HEK293 (cell line): Measurements from ENCODE around the gene MAP4K4.

Experiments
- CTCF ChIP-seq: fragments of 450-650 bp; formaldehyde crosslinking; IDR thresholded peaks from 2 replicates; pipeline ENCODE4 v1.5.1; 2016; ENCODE audit warnings: missing biosample characterization, missing genetic modification characterization
- EGR2 ChIP-seq: fragments of 450-650 bp; formaldehyde crosslinking; IDR thresholded peaks from 2 replicates; pipeline ENCODE4 v1.5.1; 2016; ENCODE audit warnings: low read depth, missing biosample characterization, missing genetic modification characterization
- TCF7L2 ChIP-seq: IDR thresholded peaks from 2 replicates; pipeline ENCODE4 v1.6.1; 2011; ENCODE audit warnings: low read depth, mild to moderate bottlenecking, inconsistent platforms, low read length, moderate library complexity, borderline replicate concordance
- YY1 ChIP-seq: fragments of 450-650 bp; formaldehyde crosslinking; IDR thresholded peaks from 2 replicates; pipeline ENCODE4 v1.5.1; 2018; ENCODE audit warnings: missing biosample characterization, missing genetic modification characterization
- YY2 ChIP-seq: fragments of 450-650 bp; formaldehyde crosslinking; IDR thresholded peaks from 2 replicates; pipeline ENCODE4 v1.5.1; 2016; ENCODE audit warnings: missing biosample characterization, missing genetic modification characterization
- ZBTB21 ChIP-seq: fragments of 450-650 bp; formaldehyde crosslinking; IDR thresholded peaks from 2 replicates; pipeline ENCODE4 v1.5.1; 2017; ENCODE audit warnings: missing biosample characterization, missing genetic modification characterization
- ZFP3 ChIP-seq: fragments of 450-650 bp; formaldehyde crosslinking; IDR thresholded peaks from 2 replicates; pipeline ENCODE4 v1.5.1; 2016; ENCODE audit warnings: low read depth, missing biosample characterization, missing genetic modification characterization
- ZIC2 ChIP-seq: fragments of 450-650 bp; formaldehyde crosslinking; IDR thresholded peaks from 2 replicates; pipeline ENCODE4 v1.5.1; 2016; ENCODE audit warnings: missing biosample characterization, missing genetic modification characterization
- ZNF140 ChIP-seq: fragments of 450-650 bp; formaldehyde crosslinking; IDR thresholded peaks from 2 replicates; pipeline ENCODE4 v1.5.1; 2016; ENCODE audit warnings: missing biosample characterization, missing genetic modification characterization
- ZNF148 ChIP-seq: fragments of 450-650 bp; formaldehyde crosslinking; IDR thresholded peaks from 2 replicates; pipeline ENCODE4 v1.5.0; 2017; ENCODE audit warnings: missing biosample characterization, missing genetic modification characterization, borderline replicate concordance
- ZNF394 ChIP-seq: fragments of 450-650 bp; formaldehyde crosslinking; IDR thresholded peaks from 2 replicates; pipeline ENCODE4 v1.5.1; 2016; ENCODE audit warnings: missing biosample characterization, missing genetic modification characterization, mild to moderate bottlenecking, moderate library complexity, borderline replicate concordance
- ZNF529 ChIP-seq: fragments of 450-650 bp; formaldehyde crosslinking; IDR thresholded peaks from 2 replicates; pipeline ENCODE4 v1.5.1; 2017; ENCODE audit warnings: missing genetic modification characterization, missing biosample characterization; ENCODE audit not compliant: insufficient replicate concordance
- ZNF664 ChIP-seq: fragments of 450-650 bp; formaldehyde crosslinking; IDR thresholded peaks from 2 replicates; pipeline ENCODE4 v1.5.1; 2016; ENCODE audit warnings: missing biosample characterization, missing genetic modification characterization
- TF ChIP-seq, protein P1 (sequence below): fragments of 450-650 bp; formaldehyde crosslinking; IDR thresholded peaks from 2 replicates; pipeline ENCODE4 v1.5.1; 2016; ENCODE audit warnings: missing biosample characterization, missing genetic modification characterization

DNA sequence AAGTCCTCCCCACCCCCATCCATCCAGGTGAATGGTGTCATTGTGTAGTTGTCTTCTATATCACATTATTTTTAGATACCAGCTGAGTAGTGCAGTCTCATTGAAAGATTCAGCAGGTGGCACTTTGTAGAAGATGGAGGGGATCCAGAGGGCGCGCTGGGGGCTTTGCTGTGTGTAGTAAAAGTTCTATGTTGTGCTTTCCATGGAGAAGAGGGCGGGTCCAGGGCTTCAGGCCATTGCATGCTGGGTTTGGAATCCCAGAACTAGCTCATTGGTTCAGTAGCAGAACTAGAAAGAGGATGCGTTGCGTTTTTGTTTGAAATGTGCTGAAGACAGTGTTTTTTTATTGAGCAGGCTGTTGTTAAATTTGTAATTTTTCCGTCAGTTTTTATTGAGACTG, 120.0 kb downstream of the MAP4K4 start:
- no peak for TF ChIP-seq ZNF148 (tag by site-specific recombination)
- TF ChIP-seq ZNF529 (tag by site-specific recombination): no peak
- no peak for TF ChIP-seq CTCF
- no peak for TF ChIP-seq ZNF394 (tag by site-specific recombination)
- no peak for TF ChIP-seq ZBTB21 (tag by site-specific recombination)
- TF ChIP-seq EGR2 (tag by site-specific recombination): no peak
- TF ChIP-seq ZNF140: no peak
- no peak for TF ChIP-seq YY1 (tag by site-specific recombination)
- TF ChIP-seq TCF7L2: no peak
- no peak for TF ChIP-seq ZIC2 (tag by site-specific recombination)
- no peak for TF ChIP-seq YY2 (tag by site-specific recombination)
- TF ChIP-seq ZNF664 (tag by site-specific recombination): no peak
- TF ChIP-seq, protein P1, sequence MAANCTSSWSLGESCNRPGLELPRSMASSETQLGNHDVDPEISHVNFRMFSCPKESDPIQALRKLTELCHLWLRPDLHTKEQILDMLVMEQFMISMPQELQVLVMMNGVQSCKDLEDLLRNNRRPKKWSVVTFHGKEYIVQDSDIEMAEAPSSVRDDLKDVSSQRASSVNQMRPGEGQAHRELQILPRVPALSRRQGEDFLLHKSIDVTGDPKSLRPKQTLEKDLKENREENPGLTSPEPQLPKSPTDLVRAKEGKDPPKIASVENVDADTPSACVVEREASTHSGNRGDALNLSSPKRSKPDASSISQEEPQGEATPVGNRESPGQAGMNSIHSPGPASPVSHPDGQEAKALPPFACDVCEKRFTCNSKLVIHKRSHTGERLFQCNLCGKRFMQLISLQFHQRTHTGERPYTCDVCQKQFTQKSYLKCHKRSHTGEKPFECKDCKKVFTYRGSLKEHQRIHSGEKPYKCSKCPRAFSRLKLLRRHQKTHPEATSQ: no peak
- TF ChIP-seq ZFP3 (tag by site-specific recombination): no peak
